Inflammatory macrophage (primary cell): ENCODE results near the gene FYB1.
"Not testable (repeated sequence)": the region's sequence is repeated elsewhere in the genome, so short reads cannot be mapped to it uniquely, and the experiment has no call there.

ENCODE experiments used
- DNase-seq, 2 donors: peaks; one replicate each; pipeline ENCODE4 v3.0.0-alpha.2; 2020 to 2022
- total RNA-seq, 18 experiments: gene quantifications; one replicate each; lab custom pipeline; 2026; ENCODE audit warnings: mixed read lengths in 6 of 18, inconsistent platforms in 2 of 18; lab: John Stamatoyannopoulos, UW

The FYB1 gene
- 32.9 to 252 (median 127) reads per million in 18 experiments for total RNA-seq

GRCh38 chr5:39219437-39219836 lies at the start of gene FYB1:
Gene FYB1 (minus strand): TSS chr5:39219563. CDS start chr5:39202960, 16,603 bp downstream.
- DNase-seq: peak; percentile 90 to 98

GRCh38 chr5:39267186-39267585 lies 47.8 kb upstream of the FYB1 start:
- DNase-seq: no peak

- DNase-seq: peak; percentile 39 to 63
Observed at GRCh38 chr5:39266442-39266841, 47.1 kb upstream of the FYB1 start.

- no peak for DNase-seq
Observed at GRCh38 chr5:39264528-39264927, 45.2 kb upstream of the FYB1 start.

GRCh38 chr5:39262981-39263380 lies 43.6 kb upstream of the FYB1 start:
- peak; percentile 69 to 83 for DNase-seq

GRCh38 chr5:39260095-39260494 lies 40.7 kb upstream of the FYB1 start:
- no peak for DNase-seq

- DNase-seq: no peak
Observed at GRCh38 chr5:39257554-39257953, 38.2 kb upstream of the FYB1 start.

- peak; percentile 86 to 89 for DNase-seq
Observed at GRCh38 chr5:39256477-39257235, 37.3 kb upstream of the FYB1 start.

GRCh38 chr5:39255406-39255805 lies 36.0 kb upstream of the FYB1 start:
- no peak for DNase-seq

GRCh38 chr5:39254671-39255070 lies 35.3 kb upstream of the FYB1 start:
- DNase-seq: no peak

GRCh38 chr5:39253196-39253595 lies 33.8 kb upstream of the FYB1 start:
- no peak for DNase-seq

- no peak for DNase-seq
Observed at GRCh38 chr5:39249564-39250274, 30.4 kb upstream of the FYB1 start.

GRCh38 chr5:39249069-39249468 lies 29.7 kb upstream of the FYB1 start:
- DNase-seq: no peak

GRCh38 chr5:39240750-39241149 lies 21.4 kb upstream of the FYB1 start:
- DNase-seq: no peak

GRCh38 chr5:39238366-39239105 lies 19.2 kb upstream of the FYB1 start:
- DNase-seq: peak in 1 of 2 donors; percentile 24

- no peak for DNase-seq
Observed at GRCh38 chr5:39236718-39237117, 17.4 kb upstream of the FYB1 start.

GRCh38 chr5:39235648-39236047 lies 16.3 kb upstream of the FYB1 start:
- DNase-seq: no peak

GRCh38 chr5:39234494-39234893 lies 15.1 kb upstream of the FYB1 start:
- not testable (repeated sequence) for DNase-seq

- no peak for DNase-seq
Observed at GRCh38 chr5:39233783-39234182, 14.4 kb upstream of the FYB1 start.

- DNase-seq: peak in 1 of 2 donors; percentile 24
Observed at GRCh38 chr5:39231705-39232525, 12.6 kb upstream of the FYB1 start.

GRCh38 chr5:39228596-39228995 lies 9.2 kb upstream of the FYB1 start:
- DNase-seq: peak in 1 of 2 donors; percentile 62

GRCh38 chr5:39226558-39226957 lies 7.2 kb upstream of the FYB1 start:
- DNase-seq: no peak
